ENCODE measurements around the gene OXCT2.

OXCT2 gene

GRCh38 chr1:39762550-39763540, 8.3 kb downstream of the OXCT2 start:
- Histone ChIP-seq H3K4me2 (no peak overlapping the region), H3K9ac (no peak overlapping the region), H3K27ac (no peak overlapping the region), H3K4me3 (no peak overlapping the region), H3K4me1 (no peaks in the 10 kb centered on the region), H3K9me3 (no peaks in the 10 kb centered on the region), H4K20me1 (no peaks in the 10 kb centered on the region), H3K36me3 (peaks cover 24% of the 10 kb centered on the region), H3K27me3 (no peaks in the 10 kb centered on the region)
- no peak for TF ChIP-seq Cebpa-rat (IDR thresholded peaks at IDR 0.05)

- Histone ChIP-seq H3K4me2 (no peak overlapping the region), H3K4me3 (no peak overlapping the region), H3K4me1 (no peaks in the 10 kb centered on the region), H4K20me1 (no peaks in the 10 kb centered on the region), H3K9ac (no peak overlapping the region), H3K9me3 (no peaks in the 10 kb centered on the region), H3K27ac (no peak overlapping the region), H3K36me3 (peaks cover 36% of the 10 kb centered on the region), H3K27me3 (no peaks in the 10 kb centered on the region)
- TF ChIP-seq Cebpa-rat (IDR thresholded peaks at IDR 0.05): no peak
Measured at GRCh38 chr1:39761557-39762260, 9.4 kb downstream of the OXCT2 start.

GRCh38 chr1:39761016-39761415, 10.1 kb downstream of the OXCT2 start:
- Histone ChIP-seq H3K4me3 (no peak overlapping the region), H3K27me3 (no peaks in the 10 kb centered on the region), H3K4me1 (no peaks in the 10 kb centered on the region), H3K36me3 (peaks cover 42% of the 10 kb centered on the region), H4K20me1 (no peaks in the 10 kb centered on the region), H3K9ac (no peak overlapping the region), H3K9me3 (no peaks in the 10 kb centered on the region), H3K4me2 (no peak overlapping the region), H3K27ac (no peak overlapping the region)
- no peak for TF ChIP-seq Cebpa-rat (IDR thresholded peaks at IDR 0.05)

GRCh38 chr1:39760074-39761008, 10.8 kb downstream of the OXCT2 start:
- Histone ChIP-seq H3K4me3 (no peak overlapping the region), H3K27me3 (no peaks in the 10 kb centered on the region), H4K20me1 (no peaks in the 10 kb centered on the region), H3K9ac (no peak overlapping the region), H3K27ac (no peak overlapping the region), H3K9me3 (no peaks in the 10 kb centered on the region), H3K4me1 (peaks cover 2% of the 10 kb centered on the region; the same call in 1 of the 2 replicates), H3K4me2 (no peak overlapping the region), H3K36me3 (peaks cover 49% of the 10 kb centered on the region)
- no peak for TF ChIP-seq Cebpa-rat (IDR thresholded peaks at IDR 0.05)

GRCh38 chr1:39759436-39759726, 11.8 kb downstream of the OXCT2 start:
- TF ChIP-seq Cebpa-rat (IDR thresholded peaks at IDR 0.05): no peak
- H3K4me3 ChIP-seq: no peak overlapping the region
- no peaks in the 10 kb centered on the region for H4K20me1 ChIP-seq
- H3K4me2 ChIP-seq: no peak overlapping the region
- H3K9me3 ChIP-seq: no peaks in the 10 kb centered on the region
- H3K36me3 ChIP-seq: peaks cover 59% of the 10 kb centered on the region
- H3K27ac ChIP-seq: no peak overlapping the region
- H3K27me3 ChIP-seq: no peaks in the 10 kb centered on the region
- peaks cover 12% of the 10 kb centered on the region for H3K4me1 ChIP-seq
- H3K9ac ChIP-seq: no peak overlapping the region

- TF ChIP-seq Cebpa-rat (IDR thresholded peaks at IDR 0.05): no peak
- Histone ChIP-seq H3K36me3 (peaks cover 62% of the 10 kb centered on the region), H3K4me3 (no peak overlapping the region), H3K27ac (no peak overlapping the region), H3K27me3 (no peaks in the 10 kb centered on the region), H3K4me1 (peaks cover 18% of the 10 kb centered on the region), H3K9me3 (no peaks in the 10 kb centered on the region), H4K20me1 (no peaks in the 10 kb centered on the region), H3K4me2 (no peak overlapping the region), H3K9ac (no peak overlapping the region)
Measured at GRCh38 chr1:39758556-39759435, 12.4 kb downstream of the OXCT2 start.

- no peaks in the 10 kb centered on the region for H3K27me3 ChIP-seq
- no peak overlapping the region for H3K4me3 ChIP-seq
- no peaks in the 10 kb centered on the region for H3K9me3 ChIP-seq
- H3K4me2 ChIP-seq: no peak overlapping the region
- H3K9ac ChIP-seq: no peak overlapping the region
- H3K36me3 ChIP-seq: peaks cover 71% of the 10 kb centered on the region
- peaks cover 30% of the 10 kb centered on the region for H3K4me1 ChIP-seq
- no peak overlapping the region for H3K27ac ChIP-seq
- TF ChIP-seq Cebpa-rat (IDR thresholded peaks at IDR 0.05): no peak
- no peaks in the 10 kb centered on the region for H4K20me1 ChIP-seq
Measured at GRCh38 chr1:39757501-39757900, 13.6 kb downstream of the OXCT2 start.

GRCh38 chr1:39755965-39756659, 15.0 kb downstream of the OXCT2 start:
- Histone ChIP-seq H4K20me1 (no peaks in the 10 kb centered on the region), H3K9me3 (no peaks in the 10 kb centered on the region), H3K9ac (no peak overlapping the region), H3K27ac (no peak overlapping the region), H3K4me2 (no peak overlapping the region), H3K36me3 (peaks cover 85% of the 10 kb centered on the region), H3K27me3 (no peaks in the 10 kb centered on the region), H3K4me1 (peaks cover 42% of the 10 kb centered on the region), H3K4me3 (no peak overlapping the region)
- TF ChIP-seq Cebpa-rat (IDR thresholded peaks at IDR 0.05): no peak
